GM18526 (cell line): ENCODE measurements around the gene UHRF2.

Source experiments
- POLR2A ChIP-seq: IDR thresholded peaks from 3 replicates; pipeline ENCODE4 v1.6.1; 2011; ENCODE audit not compliant: insufficient read length; ENCODE audit errors: extremely low read depth

Gene UHRF2

DNA sequence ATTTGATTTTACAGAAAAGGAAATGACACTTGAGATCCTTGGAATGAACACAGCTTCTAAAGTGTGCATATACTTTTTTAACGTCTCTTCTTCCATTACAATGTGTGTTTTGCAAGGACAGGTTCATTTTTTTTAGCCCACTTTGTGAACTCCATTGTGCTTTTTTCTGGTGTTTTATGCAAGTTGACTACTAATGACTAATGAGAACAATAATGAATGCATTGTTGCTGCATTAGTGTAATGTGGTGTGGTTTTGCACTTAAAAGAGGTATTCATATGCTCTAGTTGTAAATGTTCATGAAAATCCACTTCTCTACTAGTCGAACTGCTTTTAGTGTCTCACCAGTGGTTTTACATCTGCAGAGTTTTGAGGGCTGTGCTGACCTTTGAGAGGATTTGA is 93.6 kb downstream of the UHRF2 start:
- TF ChIP-seq POLR2A, result no peak

DNA sequence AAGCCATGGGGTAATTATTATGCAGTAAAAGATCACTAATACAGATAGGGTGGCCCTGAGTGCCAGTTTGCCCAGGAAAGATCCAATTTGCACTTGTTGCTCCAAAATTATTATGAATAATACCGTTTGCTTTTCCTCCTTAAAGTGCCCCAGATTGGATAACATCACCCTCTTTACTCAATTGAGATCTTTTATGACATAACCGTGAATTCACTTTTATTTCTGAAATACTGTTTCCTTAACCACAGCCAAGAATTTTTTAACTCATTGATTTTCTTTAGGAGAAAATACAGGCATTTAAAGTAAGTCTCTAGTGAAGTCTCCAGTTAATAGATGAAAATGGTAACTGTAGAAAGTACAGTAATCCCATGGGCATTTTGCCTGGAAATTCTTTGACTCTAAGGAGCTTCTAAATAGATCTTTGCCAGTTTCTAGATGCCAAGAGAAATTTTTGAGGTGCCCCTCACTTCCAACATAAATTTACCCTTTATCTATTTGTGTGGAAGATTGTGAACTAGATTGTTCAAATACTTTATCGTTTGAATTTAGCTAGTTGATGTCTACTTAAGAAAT is 99.2 kb downstream of the UHRF2 start:
- no peak for TF ChIP-seq POLR2A

DNA sequence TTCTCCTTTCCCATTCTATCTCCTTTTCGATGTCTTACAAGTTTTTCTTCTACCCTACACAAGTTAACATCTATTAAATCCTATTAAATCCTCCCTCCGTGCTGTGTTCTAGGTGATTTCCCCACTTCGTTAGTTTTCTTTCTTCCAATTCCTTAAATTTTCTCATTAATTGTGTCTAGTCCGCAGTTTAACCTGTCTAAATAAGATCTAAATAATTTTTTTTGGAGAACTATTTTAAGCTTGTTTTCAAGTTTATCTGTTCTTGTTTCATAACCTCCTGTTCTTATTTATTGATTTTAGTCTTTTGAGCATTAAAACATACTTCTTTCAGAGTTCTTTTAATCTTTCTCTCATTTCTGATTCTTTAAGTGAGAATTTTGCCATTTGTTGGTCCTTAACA is 109.3 kb downstream of the UHRF2 start:
- TF ChIP-seq POLR2A, result no peak

DNA sequence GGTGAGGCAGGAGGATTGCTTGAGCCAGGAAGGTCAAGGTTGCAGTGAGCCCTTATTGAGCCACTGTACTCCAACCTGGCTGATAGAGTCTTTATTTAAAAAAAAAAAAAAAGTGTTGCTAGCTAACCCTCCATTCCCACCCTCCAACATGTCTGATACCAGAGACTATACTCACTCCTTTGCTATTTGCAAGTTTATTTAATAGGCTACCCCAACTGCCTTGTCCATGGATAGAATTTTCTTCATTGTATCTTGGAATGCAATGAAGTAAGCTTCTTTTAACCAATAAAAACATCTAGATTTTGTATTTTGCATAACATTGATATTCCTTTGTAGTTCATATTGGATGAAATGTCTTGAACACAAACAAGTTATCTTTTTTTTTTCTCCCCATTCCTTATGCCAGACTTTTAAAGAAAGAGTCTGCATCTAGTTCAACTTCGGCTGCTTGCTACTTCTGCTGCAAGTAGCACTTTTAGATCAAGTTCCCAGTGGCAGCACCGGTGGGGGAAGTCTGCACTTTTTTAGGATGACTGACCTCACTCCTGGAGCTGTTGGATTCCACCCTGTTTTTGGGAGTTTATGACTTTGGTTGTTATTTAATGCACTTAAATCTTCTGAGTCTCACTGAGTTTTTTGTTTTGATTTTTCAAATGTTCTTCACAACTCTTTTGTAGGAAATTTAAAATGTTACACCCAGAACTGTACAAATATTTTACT is 112.5 kb downstream of the UHRF2 start:
- TF ChIP-seq POLR2A, result no peak

DNA sequence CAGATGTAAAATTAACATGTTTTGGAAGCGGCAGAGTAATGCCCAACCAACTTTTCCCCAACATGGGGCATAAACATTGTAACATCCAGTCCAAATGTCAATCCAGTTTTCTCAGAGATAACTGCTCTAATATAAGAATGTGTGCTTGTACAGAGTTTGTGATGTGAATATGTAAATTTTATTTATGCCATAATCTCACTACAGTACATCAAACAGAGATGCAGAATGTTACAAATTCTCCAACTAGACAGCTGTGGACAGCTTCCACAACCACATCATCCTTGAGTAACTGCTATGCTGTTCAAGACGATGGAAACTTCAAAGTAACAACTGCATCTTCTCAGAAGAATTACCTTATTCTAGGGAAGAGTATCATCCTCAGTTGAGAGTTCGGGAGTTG is 122.6 kb downstream of the UHRF2 start:
- no peak for TF ChIP-seq POLR2A

DNA sequence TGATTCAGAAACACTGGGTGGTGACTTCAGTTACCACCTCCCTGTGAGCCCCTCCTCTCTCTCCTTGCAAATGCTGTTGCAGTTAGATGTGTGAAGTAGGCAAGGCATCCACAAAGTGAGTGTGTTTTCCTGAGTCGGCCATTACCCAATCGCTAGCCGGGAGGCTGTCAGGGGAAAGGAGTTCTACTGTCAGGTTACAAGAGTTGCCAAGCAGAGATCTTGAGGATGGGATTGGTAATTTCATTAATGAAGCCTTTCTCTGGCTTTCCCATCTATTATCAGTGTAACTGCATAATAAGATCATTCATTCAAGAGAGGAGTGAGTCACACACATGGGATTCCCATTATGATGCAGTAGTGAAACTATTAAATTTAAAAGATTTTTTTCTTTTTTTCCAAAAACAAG is 125.7 kb downstream of the UHRF2 start:
- no peak for TF ChIP-seq POLR2A

DNA sequence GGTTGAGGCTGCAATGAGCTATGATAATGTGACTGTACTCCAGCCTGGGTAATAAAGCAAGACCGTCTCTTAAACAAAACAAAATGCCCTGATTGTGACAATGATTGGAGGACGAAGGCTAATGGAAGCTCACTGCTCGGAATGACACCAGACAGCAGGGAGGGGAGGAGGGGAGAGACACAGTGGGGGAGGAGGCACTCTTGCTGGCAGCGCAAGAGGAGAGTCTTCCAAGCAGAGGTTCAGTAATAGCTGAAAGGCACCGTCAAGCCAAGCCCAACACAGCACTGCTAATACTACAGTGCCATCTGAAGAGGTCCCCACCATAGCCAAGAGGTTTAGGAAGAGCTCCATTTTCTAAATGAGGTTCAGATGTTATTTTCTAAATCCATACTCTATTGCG is 130.2 kb downstream of the UHRF2 start:
- no peak for TF ChIP-seq POLR2A

DNA sequence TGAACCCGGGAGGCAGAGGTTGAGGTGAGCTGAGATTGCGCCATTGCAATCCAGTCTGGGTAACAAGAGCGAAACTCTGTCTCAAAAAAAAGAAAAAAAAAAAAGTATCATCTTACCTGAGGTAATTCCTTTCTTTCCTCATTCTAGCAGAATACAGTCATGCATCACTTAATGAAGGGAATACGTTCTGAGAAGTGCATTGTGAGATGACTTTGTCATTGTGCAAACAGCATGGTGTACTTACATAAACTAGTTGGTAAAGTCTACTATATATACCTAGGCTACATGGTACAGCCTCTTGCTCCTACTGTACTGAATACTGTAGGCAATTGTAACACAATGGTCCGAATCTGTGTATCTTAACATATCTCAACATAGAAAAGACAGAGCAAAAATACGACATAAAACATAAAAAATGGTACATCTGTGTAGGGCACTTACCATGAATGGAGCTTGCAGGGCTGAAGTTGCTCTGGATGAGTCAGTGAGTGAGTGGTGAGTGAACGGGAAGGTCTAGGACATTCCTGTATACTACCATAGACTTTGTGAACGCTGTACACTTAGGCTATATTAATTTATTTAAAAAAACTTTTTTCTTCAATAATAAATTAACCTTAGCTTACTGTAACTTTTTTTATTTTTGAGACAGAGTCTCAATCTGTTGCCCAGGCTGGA is 132.2 kb downstream of the UHRF2 start:
- TF ChIP-seq POLR2A, result no peak

DNA sequence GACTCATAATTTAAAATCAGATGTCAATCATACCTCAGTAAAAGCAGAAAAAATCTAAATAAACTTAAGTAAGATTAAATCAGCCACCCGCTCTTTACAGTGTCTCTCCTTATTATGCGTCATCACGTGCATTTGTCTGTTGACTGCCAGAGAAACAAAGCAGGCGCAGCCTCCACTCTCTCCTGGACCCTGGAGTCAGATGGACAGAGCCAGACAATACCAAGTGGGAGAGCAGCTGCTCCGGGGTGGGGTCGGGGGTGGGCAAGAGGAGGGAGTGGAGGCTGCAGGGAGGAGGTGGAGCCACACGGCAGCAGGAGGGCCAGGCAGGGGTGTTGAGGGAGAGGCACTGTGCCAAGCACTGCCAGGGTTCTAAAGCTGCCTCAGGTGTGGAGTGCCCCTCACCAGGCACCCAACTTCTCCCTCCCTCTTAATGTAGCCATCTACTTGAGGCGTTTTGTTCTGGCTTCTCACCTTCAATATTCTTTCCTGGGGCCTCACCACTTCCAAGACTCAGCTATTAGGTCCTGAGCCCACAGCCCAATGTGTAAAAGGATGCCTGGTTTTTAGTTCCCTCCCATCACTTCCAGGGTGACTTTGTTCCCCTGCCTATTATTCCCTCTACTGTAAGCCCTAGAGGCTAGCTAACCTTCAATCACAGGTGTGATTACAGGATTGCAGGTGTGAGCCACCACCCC is 136.3 kb downstream of the UHRF2 start:
- no peak for TF ChIP-seq POLR2A

DNA sequence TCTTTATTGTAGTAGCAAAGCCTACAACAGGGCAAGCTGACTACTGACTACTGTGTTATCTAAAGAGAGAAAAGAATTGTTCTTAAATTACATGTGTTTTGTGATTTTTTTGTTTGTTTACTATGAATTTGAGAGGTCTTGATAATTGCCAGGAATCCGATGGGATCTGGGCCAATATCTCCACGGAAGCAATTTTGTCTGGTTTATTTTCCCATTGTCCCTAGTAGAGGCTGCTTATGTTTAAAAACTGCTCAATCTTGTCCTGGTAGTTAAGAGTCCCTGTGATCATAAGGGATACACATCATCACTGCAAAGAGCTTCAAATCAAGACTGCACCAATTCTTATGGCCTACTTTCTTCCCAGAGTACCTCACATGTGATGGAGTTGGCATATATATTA is 138.1 kb downstream of the UHRF2 start:
- no peak for TF ChIP-seq POLR2A

DNA sequence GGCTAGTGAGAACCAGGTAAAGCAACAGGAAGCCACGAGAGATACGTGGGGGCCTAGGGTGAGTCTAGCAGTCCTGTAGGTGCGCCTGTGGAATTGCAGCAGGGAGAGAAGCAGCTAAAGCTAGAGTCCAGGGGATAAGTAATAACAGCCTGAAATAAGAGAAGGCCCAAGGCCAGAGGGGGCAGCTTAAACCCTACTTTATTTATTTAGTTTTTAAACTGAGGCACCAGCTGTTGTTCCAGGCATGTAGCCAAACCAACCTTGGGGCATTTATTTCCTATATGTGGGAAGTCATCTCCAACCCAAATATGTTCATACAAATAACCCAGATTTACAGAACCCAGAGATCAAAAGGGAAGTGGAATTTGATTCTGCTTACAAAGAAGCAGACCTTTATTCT is 139.0 kb downstream of the UHRF2 start:
- TF ChIP-seq POLR2A, result no peak

DNA sequence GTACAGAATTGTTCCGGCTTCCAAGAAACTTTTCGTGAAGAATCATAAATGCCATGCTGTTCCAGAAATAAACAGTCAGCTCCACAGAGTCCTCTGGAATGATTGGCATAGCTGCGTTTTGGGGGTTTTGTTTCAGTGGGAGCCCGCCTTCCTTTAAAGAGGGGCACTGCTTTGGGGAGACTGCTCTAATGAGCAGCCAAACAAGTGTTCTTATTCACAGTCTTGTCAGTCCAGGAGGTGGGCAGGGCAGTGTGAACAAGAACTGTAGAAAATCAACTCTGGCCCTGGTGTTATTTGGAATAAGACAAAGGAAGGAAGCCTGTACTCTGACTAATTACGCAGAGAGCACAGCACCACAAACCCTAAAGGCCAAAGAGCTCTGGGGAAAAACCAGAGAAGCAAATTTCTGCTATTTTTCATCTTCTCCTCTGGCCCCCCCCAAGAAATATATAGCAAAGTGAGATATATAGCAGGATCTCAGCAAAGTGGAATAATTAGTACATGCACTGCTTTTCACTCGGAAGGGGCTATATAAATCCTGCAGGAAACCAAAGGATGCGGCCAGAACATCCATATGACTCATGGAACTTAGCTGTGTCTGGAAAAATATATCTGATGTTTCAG is 139.6 kb downstream of the UHRF2 start:
- TF ChIP-seq POLR2A, result no peak

DNA sequence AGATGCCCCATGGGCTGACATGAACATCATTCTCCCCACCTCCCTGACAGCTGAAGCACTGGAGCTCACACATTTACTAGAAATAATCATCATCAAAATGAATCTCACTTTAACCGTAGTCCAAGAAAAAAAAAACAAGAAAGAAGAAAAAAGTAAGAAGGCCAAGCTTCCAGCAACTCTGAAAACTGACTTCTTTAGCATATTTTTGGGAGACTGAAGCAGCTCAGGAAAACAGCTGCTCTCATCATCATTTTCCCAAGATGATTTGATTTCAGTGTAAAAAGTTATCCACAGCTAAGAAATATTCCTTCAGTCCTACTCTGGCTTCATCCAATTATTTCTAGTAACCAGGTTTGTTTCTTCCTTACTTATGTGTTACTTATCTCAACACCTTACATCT is 140.9 kb downstream of the UHRF2 start:
- TF ChIP-seq POLR2A, result no peak
